NB4 (cell line): Measurements from ENCODE around the gene TLCD3A.

Source experiments
- MAX ChIP-seq: IDR thresholded peaks from 2 replicates; pipeline ENCODE4 v1.6.1; 2011; ENCODE audit warnings: low read depth, low read length
- POLR2A ChIP-seq: IDR thresholded peaks from 2 replicates; pipeline ENCODE4 v1.6.1; 2011; ENCODE audit warnings: mild to moderate bottlenecking; ENCODE audit not compliant: insufficient read length; ENCODE audit errors: extremely low read depth

GRCh38 chr17:690361-690760 is 42.0 kb upstream of the TLCD3A start:
- TF ChIP-seq POLR2A (no peak), MAX (no peak)
